ENCODE results near the gene GLIS1.

GLIS1 gene

DNA sequence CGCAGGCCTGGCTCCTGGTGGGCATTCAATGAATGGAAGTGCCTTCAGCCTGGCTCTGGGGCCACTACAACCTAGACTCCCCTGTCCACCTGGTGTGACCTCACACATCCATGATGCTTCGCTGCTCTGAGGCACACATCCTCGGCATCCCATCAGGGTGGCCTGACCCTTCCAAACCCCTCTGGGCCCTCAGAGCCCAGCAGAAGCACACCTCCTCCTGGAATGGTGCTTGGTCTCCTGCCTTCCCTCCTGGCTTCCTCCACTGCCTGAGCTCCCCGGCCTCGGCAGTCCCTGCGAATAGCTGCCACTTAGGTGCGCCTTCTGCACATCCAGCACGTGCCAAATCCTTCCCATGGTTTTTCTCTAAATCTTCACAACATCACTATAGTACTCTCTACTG is 133.8 kb downstream of the GLIS1 start:
- TF ChIP-seq, protein P1, sequence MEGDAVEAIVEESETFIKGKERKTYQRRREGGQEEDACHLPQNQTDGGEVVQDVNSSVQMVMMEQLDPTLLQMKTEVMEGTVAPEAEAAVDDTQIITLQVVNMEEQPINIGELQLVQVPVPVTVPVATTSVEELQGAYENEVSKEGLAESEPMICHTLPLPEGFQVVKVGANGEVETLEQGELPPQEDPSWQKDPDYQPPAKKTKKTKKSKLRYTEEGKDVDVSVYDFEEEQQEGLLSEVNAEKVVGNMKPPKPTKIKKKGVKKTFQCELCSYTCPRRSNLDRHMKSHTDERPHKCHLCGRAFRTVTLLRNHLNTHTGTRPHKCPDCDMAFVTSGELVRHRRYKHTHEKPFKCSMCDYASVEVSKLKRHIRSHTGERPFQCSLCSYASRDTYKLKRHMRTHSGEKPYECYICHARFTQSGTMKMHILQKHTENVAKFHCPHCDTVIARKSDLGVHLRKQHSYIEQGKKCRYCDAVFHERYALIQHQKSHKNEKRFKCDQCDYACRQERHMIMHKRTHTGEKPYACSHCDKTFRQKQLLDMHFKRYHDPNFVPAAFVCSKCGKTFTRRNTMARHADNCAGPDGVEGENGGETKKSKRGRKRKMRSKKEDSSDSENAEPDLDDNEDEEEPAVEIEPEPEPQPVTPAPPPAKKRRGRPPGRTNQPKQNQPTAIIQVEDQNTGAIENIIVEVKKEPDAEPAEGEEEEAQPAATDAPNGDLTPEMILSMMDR (conservative IDR thresholded peaks at IDR 0.05; ENCODE audit: low read depth, low read length) = no peak
- H3K4me3 ChIP-seq (ENCODE audit: low read depth, low read length) = no peak overlapping the region
- no peak for DNase-seq (ENCODE audit: low read depth)

DNA sequence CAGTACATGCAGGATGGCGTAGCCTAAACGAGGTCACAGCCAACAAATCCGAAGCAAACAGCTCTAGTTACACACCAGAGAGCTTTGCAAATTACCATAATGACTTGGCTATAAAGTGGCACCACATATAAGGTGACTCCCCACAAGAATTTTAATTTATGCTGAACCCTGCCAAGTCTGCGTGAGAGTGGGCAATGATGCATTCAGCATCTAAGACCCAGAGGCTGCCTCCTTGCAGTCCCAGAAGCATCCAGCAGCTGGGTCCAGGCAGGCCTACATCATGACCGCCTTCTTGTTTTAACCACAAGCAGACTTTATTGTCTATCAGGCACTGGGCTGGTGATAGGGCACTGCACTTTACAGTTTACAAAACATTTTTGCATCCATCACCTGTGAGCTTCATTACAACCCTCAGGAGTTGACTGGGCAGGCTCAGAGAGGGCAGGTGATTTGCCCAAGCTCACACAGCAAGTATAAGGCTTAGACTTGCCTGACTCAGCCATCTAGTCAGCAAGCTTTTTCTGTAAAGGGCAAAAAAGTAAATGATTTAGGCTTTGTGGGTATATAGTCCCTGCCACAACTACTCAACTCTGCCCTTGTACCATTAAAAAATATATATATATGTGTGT is 134.6 kb downstream of the GLIS1 start:
- TF ChIP-seq, protein P1 (conservative IDR thresholded peaks at IDR 0.05; ENCODE audit: low read depth, low read length) = no peak
- no peak overlapping the region for H3K4me3 ChIP-seq (ENCODE audit: low read depth, low read length)
- no peak for DNase-seq (ENCODE audit: low read depth)

DNA sequence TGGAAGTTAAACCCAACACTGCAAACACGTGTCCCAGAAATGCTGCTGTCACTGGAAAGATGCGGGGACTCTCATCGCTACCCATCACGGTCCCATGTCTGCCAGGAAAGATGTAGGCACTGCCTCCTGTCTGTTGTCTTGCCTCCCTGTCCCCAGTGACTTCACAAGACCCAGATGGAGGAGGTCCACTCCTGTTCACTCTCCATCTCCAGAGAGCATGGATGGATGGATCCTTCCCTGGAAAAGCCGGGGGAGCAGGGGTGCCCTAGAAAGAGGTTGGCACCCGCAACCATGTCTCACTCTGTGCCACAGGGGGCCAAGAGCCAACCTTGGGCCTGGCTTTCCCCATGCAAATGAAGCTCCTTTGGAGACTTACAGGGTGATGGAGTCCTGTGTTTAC is 135.5 kb downstream of the GLIS1 start:
- TF ChIP-seq, protein P1 (conservative IDR thresholded peaks at IDR 0.05; ENCODE audit: low read depth, low read length) = no peak
- H3K4me3 ChIP-seq (ENCODE audit: low read depth, low read length) = no peak overlapping the region
- no peak for DNase-seq (ENCODE audit: low read depth)

DNA sequence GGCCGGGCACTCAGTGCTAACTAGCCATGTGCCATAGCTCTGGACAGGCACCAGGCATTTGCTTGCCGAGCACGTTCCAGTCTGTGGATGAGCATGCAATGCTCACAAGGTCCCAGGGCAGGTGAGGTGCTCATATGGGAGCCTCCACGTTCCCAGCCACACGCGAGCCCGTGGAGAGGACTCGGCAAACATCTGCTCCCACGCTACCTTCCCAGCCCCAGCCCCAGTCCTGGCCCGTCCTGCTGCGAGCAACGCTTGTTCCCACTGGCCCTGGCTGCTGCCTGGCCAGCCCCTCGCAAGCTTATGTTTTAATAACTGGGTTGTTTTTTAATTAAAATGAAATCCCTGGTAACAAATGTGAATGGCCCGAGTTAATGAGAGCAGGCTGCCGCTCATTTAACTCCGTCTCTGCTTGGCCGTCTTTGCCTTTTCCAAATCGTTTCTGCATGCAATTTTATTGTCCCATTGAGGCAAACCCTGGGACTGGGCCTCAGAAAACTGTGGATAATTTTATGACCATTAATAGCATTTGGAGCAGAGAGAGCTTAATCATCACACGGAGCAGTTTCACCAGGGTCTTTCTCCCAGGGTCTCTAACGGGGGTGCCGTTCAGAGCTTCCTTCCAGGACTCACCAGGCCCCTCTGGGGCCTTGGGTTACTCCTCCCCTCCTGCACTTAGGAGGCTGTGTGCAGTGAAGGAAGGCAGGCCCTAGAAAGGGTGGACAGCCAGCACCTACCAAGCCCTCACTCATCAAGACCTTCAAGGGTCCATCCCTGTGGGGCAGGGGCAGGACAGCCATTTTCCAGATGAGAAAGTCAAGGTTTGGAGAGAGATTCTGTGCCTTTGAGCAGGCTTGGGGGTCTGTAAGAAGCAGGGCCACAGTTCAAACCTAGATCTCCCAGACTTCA is 136.8 kb downstream of the GLIS1 start:
- no peak for DNase-seq (ENCODE audit: low read depth)
- no peak overlapping the region for H3K4me3 ChIP-seq (ENCODE audit: low read depth, low read length)
- TF ChIP-seq, protein P1 (conservative IDR thresholded peaks at IDR 0.05; ENCODE audit: low read depth, low read length) = no peak

DNA sequence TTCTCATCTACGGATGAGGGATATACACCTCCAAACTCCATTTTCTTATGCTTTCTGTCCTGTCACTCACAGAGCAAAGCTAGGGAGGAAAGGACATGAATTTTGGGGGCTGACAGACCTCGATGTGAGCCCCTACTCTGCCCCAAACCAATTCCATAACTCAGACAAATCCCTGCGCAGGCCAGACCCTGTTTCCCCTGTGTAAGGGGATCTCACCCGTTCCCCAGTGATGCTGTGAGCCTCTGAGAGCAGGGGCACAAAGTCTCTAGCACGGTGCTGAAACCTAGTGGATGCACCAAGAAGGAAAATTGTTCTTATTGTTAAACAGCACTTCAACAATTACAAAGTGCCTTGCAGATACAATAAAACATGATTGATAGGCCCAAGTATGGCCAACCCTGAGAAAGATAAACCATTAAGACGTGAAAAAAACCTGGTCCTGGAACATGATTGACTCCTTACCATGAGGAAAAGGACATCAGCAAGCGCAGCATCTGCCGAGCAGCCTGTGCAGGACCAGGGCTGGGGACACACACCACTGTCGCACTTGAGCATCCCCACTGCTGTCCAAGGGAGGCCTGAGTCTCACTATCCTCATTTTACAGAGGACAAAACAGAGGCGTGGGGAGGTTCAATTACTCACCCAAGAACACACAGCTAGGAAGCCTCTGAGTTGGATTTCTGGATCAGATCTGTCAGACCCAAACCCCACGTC is 137.8 kb downstream of the GLIS1 start:
- no peak overlapping the region for H3K4me3 ChIP-seq (ENCODE audit: low read depth, low read length)
- DNase-seq (ENCODE audit: low read depth) = no peak
- TF ChIP-seq, protein P1 (conservative IDR thresholded peaks at IDR 0.05; ENCODE audit: low read depth, low read length) = no peak

DNA sequence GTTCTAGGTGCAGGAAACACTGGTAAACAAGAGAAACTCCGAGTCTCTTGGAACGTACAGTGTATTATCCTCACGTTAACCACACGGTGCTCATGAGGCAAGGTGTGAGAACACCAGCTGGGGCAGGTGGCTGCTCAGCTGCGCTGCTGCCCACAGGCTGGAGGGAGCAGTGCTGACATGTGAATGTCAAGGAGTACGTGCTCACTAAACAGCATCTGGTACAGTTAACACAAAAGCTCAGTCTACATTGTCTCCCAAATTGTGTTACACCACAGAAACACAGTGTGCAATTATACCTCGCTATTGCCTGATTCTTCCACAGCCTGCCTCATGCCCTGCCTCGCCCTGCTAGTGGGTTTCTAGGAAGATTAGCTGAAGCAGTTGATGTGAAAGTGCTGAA is 138.4 kb downstream of the GLIS1 start:
- DNase-seq (ENCODE audit: low read depth) = no peak
- TF ChIP-seq, protein P1 (conservative IDR thresholded peaks at IDR 0.05; ENCODE audit: low read depth, low read length) = no peak
- no peak overlapping the region for H3K4me3 ChIP-seq (ENCODE audit: low read depth, low read length)
